Measurements from ENCODE around the gene FRAS1. TPM values are rescaled to one million over a fixed set of nuclear protein-coding genes. Genes with fewer than 3 reads are reported as not detected.
"Not testable (repeated sequence)": the region's sequence is repeated elsewhere in the genome, so short reads cannot be mapped to it uniquely, and the experiment has no call there.

Gene FRAS1
- total RNA-seq, 1 experiment from 2014 or later, result under 0.01 TPM

DNA sequence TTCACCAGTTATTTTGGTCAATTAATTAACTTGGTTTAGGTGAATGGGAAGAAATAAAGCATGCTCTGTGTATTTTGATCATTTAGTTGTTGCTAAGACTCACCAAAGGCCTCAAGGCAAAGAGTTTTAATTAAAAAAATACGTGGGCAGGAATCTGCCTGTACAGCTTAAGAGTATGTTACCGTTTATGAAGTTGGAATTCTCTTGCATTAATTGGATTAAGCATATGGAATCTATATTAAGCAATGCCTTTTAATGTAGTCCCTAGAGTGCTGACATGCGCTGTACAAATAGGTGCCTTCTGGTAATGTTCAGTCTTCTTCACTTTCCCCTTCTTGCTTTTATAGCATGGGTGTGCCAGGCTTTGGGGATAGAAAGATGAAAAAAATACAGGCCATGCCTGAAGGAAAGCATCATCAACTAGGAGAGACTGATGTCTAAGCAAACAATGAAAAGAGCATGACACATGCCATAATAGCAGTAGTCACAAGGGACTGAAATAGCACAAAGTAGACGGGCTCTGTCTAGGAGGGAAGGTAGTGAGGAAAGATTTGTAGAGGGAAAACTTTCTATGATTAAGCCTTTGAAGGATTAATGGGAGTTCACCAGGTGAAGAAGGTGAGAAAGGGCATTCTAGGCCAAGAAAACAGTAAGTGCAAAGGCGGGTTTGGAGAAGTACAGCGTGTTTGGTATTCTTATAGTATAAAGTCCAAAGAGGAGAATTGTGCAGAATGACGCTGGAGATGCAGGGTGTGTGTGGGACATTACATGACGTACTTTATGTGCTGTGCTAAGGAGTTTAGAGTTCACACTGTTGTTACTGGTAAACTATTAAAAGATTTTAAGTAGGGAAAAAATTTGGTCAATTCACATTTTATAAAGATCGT lies 268.4 kb downstream of the FRAS1 start:
- DNase-seq (ENCODE audit: low read depth), result no peak

DNA sequence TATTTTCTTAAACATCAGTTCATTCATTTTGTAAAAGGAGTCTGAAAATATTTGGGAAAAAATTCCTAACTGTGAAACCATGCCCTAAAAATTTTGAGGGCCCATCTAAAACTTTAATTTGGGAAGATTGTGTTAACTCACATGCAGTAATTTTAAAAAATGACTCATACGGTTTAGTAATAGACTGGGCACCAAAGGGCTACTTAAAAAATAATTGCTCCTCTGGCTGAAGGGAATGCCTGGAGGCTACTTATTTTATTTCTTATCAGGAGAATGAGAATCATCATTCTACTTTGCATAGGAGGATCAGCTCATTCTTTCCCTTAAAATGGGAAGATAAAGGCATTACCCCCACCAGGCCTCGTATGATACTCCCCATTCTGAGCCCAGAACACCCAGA lies 271.5 kb downstream of the FRAS1 start:
- not testable (repeated sequence) for DNase-seq (ENCODE audit: low read depth)

DNA sequence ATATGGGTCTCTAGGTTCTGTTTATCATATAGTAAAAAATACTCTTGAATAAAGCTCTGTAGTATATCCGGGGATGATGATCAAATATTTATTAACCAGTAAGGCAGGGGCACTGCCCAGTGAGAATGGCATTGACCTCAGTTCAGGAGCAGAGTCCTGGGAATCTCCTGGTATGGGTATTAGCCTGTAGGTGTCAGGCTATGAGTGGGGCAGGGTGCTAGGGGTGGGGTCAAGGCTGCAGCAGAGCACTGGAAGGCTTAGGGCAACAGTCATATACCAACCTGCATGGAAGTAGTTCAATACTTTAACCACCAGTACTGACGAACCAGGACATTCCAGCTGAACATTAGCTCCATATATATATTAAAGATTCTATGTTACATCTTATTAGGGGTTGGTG lies 274.1 kb downstream of the FRAS1 start:
- DNase-seq (ENCODE audit: low read depth), result no peak

DNA sequence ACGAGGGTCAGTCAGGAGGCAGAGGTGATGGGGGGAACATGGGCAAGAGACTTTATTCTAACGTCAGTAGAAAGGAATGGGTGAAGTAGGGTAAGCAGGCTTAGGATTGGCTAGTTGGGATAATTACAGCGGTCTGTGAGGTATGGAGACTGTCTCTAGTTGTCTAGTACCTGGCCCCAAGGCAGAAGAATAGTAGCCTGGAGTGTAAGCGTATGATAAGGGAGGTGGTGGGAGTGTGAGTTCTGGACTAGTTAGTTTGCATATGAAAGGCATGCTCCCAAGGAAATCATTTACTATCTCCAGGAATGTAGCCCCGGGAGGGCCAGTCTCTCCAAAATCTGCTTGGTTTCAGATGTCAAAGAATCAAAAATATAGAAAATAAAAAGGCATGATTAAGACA lies 274.8 kb downstream of the FRAS1 start:
- no peak for DNase-seq (ENCODE audit: low read depth)

DNA sequence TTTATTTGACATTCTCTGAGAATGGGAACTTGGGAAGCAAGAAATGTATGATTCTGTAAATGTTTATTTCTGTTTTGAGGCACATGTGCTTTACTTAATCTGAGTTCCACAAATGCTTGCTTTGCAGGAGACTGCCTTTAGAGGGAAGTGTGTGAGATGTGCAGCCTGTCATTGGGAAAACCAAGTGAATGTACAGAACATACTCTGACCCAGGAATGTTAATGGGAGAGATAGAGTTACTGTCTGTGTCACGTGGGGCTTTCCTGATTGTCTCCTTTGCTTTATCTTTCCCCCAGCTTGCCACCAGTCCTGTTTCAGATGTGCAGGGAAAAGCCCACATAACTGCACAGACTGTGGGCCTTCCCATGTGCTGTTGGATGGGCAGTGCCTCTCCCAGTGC lies 275.9 kb downstream of the FRAS1 start:
- no peak for DNase-seq (ENCODE audit: low read depth)

DNA sequence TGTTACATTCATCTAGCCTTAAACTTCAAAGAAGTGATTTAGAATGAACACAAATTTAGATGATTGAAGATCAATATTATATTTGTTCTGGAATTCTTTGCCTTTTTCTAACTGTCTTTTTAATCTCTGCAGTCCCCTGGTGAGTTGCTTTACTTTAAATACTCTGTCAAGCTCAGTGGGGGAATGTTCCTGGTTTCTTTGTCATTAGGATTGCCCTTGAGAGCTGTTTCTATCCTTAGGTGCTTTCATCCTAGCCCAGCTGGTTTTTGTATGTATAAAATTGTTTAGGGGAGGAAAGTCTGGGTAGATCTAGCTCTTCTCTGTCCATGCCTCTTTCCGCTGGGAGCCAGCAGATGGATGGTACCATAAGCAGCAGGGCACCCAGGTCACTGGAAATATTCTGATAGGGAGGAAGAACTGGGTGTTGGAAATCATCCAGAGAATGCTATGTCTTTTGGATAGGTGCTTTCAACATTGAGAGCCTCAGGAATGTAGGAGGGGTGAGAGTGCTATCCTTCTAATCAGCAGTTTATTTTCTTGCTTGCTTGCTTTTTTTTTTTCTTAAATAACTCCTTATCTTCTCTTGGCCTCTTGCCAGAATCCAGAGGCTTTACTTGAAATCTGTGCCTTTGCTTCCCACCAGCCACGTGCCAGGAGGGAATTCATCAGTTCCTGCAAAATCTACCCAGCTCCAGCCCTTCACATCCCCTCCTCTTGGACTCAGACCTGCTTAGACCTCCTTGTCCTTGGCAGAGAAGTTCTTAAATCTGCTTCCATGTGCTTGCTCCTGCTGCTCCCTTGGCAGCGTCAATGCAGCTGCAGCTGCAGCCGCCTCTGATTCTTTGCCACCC lies 279.2 kb downstream of the FRAS1 start:
- no peak for DNase-seq (ENCODE audit: low read depth)

DNA sequence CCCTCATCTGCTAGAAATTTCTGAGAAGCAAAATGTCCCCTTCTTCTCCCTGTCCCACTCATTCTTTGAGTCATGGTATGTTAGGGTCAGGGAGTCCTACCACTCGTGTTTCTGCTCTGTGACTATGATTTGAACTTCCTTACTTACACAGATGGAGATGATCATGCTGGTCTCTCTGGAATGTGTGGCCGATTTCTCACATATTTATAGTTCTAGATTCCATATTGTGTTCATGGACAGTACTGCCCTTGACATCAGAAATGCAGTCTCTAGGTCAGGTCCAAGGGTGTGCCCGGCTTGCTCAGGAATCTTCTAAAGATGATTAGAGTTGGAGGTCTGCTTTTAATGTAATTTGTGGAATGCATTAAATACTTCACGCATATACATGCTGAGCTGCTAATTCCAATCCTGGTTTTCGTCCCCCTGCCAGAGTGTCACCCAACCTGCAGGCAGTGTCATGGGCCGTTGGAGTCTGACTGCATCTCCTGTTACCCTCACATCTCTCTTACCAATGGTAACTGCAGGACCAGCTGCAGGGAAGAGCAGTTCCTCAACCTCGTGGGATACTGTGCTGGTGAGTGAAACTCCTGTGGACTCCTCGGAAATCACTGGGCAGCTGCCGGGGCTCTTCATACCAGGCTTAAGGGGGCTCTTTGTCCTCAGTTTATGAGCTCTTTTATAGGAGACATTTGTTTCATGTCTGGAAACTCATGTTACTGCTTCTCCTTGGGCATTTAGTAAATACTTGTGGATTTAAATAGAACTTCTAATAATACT lies 280.3 kb downstream of the FRAS1 start:
- no peak for DNase-seq (ENCODE audit: low read depth)

DNA sequence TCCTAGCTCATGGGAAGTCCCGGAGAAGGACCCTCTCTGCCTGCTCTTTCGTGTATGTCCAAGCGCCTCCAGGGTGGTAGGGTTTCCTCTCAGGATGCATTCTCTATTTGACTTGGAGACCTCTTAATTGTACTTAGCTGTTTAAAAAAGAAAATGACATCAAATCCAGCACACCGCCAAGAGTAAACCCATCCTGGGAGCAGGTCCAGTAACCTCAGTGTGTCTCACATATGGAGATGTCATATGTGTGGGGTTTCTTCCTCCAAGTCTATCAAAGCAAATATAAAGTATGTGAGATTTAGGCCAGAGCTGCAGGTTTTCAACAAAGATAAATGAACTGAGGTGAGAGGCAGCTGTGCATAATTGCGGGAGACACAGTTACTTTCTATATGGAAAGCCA lies 285.0 kb downstream of the FRAS1 start:
- no peak for DNase-seq (ENCODE audit: low read depth)

DNA sequence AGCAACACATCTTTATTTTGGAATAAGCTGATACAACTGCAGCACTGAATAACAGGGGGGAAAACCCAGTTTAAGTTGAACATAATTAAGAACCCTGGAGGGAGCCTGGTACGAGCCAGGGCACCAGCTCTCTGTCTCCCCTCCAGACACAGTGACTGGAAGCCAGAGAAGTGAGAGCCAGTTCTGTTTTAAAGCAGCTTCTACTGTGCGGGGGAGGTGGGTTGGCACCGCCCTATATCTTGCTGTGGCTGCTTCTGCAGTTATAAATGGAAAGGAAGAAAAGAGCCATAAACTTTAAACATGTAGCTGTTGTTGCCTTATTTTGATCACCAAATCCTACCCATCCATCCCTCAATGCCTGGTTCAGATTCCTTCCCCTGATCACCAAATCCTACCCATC lies 286.6 kb downstream of the FRAS1 start:
- no peak for DNase-seq (ENCODE audit: low read depth)

DNA sequence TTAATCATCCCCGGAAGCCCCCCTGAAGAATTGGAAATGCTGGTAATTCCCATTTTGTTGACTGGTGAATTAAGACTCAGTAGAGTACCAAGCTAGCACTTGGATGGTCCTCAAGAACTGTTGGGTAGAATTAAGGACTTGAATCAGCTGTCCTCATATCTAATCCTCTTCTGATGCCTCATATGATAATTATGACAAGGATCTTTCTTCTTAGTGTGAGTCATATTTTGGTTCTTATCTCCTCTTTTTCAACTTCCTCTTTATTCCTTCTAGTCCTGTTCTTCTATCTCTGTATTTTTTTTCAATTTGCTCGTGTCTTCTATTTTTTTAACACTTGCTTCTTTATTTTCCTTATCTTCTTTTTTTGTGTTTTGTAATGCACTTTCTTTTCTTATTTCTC lies 288.1 kb downstream of the FRAS1 start:
- DNase-seq (ENCODE audit: low read depth), result no peak

DNA sequence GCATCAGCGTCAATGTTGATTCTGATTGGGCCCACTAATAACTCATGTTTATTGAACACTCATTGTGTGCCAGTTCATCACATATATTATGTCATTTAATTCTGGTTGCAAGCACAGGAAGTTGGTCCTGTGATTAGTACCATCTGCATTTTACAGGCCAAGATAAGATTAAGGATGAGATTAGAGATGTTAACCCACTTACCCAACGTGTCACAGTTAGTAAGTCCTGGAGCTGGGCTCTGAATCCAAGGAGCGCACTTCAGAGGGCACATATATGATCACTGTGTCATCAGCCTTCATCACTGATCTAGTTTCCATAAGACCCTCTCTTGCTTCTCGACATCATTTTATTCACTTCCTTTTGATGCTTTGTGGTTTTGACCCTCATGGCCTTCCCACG lies 289.1 kb downstream of the FRAS1 start:
- DNase-seq (ENCODE audit: low read depth), result no peak

DNA sequence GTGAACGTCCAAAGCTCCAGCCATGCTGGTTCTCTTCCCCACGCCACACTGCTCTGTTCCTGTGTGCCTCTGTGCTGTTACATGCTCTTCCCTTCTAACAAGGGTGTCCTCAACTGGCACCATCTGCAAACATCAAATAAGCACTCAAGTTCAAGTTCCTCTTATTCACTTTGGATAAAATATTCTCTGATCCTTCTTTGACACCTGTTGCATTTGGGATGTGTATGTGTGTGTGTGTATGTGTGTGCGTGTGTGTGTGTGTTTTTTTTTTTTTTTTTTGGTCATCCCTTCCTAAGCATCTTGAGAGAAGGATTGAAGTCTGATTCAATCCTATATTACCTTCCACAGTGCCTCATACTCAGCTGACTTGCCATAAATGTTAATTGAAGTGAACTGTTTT lies 290.4 kb downstream of the FRAS1 start:
- no peak for DNase-seq (ENCODE audit: low read depth)

DNA sequence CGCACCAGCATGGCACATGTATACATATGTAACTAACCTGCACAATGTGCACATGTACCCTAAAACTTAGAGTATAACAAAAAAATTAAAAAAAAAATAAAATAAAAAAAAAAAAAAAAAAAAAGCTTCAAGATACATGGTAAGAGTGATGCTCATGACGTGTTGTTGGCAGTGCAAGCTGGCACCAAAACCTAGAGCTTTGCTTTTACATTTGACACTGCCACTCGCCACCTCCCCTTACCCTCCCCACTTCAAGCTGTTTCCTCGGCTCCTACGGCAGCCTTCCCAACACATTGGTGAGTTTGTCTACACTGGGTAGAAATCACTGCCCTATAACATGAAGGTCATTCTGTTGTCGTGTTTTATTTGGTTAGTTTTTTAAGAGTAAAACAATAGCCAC lies 296.8 kb downstream of the FRAS1 start:
- DNase-seq (ENCODE audit: low read depth), result no peak

DNA sequence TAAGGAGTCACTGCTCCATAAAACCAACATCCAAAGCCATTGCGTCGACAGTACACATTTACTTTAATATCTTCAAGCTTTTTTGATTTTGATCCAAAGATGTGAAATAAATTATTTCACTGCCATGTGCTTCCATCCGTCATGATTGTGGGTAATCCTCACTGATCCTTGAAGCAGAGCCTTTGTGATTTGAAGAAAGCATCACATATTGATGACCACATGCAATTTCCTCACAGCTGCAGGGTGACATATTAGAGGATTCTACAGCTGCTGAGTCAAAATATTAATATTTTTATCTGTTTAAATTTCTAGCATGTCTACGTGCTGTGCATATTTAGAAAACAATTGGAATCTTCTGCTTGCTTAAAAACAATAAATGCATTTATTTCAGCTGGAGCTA lies 297.7 kb downstream of the FRAS1 start:
- no peak for DNase-seq (ENCODE audit: low read depth)

DNA sequence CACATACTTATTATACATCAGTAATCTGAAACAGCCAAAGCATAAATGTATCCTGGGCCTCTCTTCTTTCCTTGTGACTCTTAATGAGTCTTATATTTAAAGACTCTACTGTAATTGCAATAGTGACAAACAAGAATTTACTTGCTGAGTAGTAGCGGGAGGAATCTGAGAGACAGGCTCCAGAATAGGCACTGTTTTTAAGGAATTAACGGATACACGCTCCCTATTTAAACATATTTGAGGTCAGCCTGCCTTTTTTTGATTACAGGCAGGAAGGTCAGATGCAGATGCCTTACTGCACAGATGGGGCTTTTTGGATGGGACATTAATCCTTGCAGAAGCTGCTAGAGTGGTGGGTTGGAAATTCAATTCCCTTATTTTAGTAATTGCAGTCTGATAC lies 298.2 kb downstream of the FRAS1 start:
- DNase-seq (ENCODE audit: low read depth), result no peak

DNA sequence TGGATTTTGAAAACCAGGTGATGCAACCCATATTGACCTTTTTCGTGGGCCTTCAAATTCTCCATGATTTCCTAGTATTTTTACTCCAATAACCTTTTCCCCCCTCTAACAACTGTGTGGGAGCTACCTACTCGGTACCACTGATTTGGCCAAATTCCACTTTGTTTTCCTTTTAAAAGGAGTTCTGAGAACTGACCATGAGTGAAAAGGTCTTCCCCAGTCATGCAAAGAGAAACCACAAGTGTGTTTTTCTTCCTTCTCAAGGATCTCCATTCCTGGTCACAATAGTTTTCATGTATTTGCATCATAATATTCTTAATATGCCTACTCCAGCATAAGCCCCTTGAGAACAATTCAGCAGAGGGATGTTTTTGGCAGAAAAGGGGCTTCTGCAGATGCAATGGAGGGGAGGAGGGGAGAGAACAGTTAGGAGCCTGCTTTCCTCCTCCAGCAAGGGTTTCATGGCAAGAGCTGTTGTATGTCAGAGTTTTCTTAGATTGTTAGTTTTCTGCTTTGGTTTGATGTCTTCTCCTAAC lies 299.2 kb downstream of the FRAS1 start:
- no peak for DNase-seq (ENCODE audit: low read depth)

DNA sequence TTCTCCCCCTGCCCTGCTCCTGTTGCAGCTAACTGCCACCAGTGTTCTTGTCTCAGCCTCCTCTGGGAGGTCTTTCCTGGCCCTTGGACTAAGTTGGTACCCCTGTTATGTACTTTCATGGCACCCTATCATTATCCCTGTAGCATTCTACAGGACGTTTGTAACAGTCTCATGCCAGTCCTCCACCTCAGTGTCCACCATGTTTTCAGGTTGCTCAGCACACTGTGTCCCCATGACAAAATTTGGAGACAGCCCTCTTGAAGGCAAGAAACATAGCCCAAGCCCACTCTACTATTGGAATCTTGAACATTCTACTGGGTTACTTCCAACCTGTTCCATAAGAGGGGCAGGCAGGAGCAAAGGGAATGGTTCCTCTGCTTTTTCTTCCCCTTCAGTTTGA lies 300.0 kb downstream of the FRAS1 start:
- no peak for DNase-seq (ENCODE audit: low read depth)

DNA sequence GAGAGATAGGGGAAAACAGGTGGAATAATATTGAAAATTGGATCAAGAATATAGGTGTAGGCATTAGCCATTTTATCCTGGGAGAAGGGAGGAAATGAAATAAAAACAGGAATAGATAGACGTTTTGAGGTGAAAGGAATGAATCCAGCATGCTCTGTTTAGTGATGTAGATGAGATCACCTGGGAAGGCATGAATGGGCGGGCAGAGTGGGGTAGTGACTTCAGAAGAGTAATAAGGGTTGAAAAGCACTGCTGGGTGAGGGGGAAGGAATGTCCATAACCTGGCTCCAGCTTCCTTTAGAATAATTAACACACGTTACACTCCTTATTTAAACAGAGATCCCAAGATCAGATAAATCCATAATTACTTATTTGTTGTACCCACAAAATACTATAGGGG lies 303.3 kb downstream of the FRAS1 start:
- DNase-seq (ENCODE audit: low read depth), result no peak

DNA sequence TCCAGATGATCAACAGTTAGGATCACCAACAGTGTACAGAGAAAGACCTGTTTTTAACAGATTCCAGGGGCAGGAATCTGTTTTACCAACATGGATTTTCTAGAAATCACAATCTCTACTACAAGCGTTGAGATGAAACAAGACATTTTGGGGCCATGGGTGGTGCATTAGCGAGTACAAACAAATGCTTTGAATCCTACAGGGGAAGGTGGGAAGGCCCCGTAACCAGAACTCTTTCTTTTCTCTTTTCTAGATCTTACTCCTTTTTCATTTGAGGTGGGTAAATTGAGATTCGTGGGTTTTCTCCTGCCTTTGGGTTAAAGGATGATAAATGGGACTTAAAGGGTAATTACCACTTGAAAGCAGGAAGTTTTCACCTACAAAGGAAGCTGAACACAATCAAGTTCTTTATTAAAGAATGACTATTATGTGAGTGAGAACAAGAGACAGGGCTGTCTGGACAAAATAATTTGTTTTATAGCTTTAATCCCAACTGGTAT lies 304.5 kb downstream of the FRAS1 start:
- DNase-seq (ENCODE audit: low read depth), result no peak

DNA sequence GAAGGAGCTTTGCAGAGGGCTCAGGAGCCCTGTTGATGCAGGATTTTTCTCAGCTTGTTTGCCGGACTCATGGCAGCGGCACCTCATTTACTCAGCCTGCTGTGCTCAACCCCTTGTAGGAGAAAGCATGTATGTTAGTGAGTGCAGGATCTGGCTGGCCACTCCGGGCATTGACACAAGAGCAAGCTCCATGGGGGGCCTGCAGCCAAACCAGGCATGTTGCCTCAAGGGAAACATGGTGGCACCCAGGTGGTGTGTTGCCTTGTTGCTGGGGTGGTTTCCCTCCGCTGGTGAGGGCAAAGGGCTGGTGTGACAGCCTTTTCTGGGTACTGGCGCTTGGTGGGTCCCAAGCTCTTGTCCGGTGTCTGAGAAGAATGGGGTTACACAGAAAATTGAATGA lies 305.2 kb downstream of the FRAS1 start:
- no peak for DNase-seq (ENCODE audit: low read depth)

DNA sequence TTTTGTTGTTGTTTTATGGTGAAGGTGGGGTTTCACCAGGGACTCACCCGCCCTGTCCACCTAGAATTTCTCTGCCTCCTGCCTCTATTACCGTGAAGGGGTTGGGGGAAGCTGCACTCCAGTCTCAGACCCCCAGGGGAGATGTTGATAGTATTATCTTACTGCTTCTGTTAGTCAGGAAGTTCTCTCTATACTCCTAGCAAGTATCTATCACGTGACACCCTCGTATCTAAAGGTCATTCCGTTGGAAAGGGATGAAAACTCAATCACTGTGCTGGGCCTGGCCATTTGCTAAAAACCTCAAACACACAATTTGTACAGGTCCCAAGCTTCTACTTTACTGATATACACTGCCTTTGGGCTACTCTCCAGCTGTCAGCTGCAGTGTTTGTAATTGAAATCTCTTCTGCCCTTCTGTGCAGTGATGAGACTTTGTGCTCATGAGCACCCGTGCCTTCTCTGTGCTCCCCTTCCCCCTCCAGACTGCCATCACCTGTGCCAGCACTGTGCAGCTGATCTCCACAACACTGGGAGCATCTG lies 306.0 kb downstream of the FRAS1 start:
- no peak for DNase-seq (ENCODE audit: low read depth)

DNA sequence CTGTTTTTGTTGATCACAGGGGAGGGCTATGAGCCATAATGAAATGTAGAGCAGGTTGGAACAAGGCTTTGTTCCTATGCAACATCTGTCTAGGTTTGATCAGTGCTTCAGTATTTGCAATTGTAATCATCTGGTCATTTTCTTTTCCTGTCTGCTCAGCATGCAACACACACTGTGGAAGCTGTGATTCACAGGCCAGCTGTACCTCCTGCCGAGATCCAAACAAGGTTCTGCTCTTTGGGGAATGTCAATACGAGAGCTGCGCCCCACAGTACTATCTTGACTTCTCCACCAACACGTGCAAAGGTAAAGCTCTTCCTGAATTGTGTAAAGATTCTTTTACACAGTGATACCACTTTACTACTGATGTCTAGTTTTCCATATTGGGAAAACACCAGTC lies 312.6 kb downstream of the FRAS1 start:
- no peak for DNase-seq (ENCODE audit: low read depth)

Data from RPMI7951 (cell line).